ENCODE measurements around the gene MACF1. TPM values are rescaled to one million over a fixed set of nuclear protein-coding genes. Genes with fewer than 3 reads are reported as not detected.
A peak's percentile ranks its signal among the peaks of the same experiment; 100 is the strongest.

Gene MACF1
- total and polyA plus RNA-seq, 12 donors: 85.3 to 379 (median 305) TPM

GRCh38 chr1:39450956-39451606 is 246.6 kb downstream of the MACF1 start:
- intact Hi-C loops (cut with DNase I): no loop called here
- Histone ChIP-seq H3K9me3 (no peaks in the 10 kb centered on the region), H3K4me1 (peaks cover 0 to 17% (median 0%) of the 10 kb centered on the region in 9 donors), H3K4me3 (no peak overlapping the region), H3K27ac (peak overlapping the region in 4 of 10 donors; percentile 18 to 39 (median 28)), H3K36me3 (peaks cover 0 to 100% (median 87%) of the 10 kb centered on the region in 9 donors), H3K27me3 (no peaks in the 10 kb centered on the region)
- ATAC-seq: peak in 6 of 8 donors; percentile 19 to 58 (median 27)
- no peak for TF ChIP-seq CTCF (IDR thresholded peaks at IDR 0.05)
- DNase-seq: no peak
- WGBS, 2 donors: 59 to 65% methylated on average over 10 of the region's 10 CpGs

- no peak overlapping the region for H3K4me3 ChIP-seq
- intact Hi-C loops (cut with DNase I): no loop called here
- DNase-seq (no peak), ATAC-seq (no peak)
- no peak for TF ChIP-seq CTCF (IDR thresholded peaks at IDR 0.05)
- peaks cover 0 to 100% (median 86%) of the 10 kb centered on the region in 9 donors for H3K36me3 ChIP-seq
- WGBS, 2 donors: 88 to 92% methylated on average over 7 of the region's 7 CpGs
- peaks cover 0 to 17% (median 0%) of the 10 kb centered on the region in 9 donors for H3K4me1 ChIP-seq
- no peaks in the 10 kb centered on the region for H3K9me3 ChIP-seq
- H3K27me3 ChIP-seq: no peaks in the 10 kb centered on the region
- peak overlapping the region in 2 of 10 donors; percentile 18 to 36 for H3K27ac ChIP-seq
These were observed 247.6 kb downstream of the MACF1 start for GRCh38 chr1:39452081-39452480.

- TF ChIP-seq CTCF (IDR thresholded peaks at IDR 0.05): no peak
- H3K36me3 ChIP-seq: peaks cover 2 to 100% (median 86%) of the 10 kb centered on the region in 9 donors
- H3K4me3 ChIP-seq: no peak overlapping the region
- WGBS, 2 donors: 54 to 81% methylated on average over 5 of the region's 5 CpGs
- intact Hi-C loops (cut with DNase I): no loop called here
- ATAC-seq: peak in 5 of 8 donors; percentile 20 to 75 (median 67)
- H3K9me3 ChIP-seq: no peaks in the 10 kb centered on the region
- peak in 1 of 2 donors; percentile 12 for DNase-seq
- peak overlapping the region in 1 of 10 donors; percentile 36 for H3K27ac ChIP-seq
- H3K4me1 ChIP-seq: peaks cover 0 to 17% (median 0%) of the 10 kb centered on the region in 9 donors
- no peaks in the 10 kb centered on the region for H3K27me3 ChIP-seq
These were observed 248.0 kb downstream of the MACF1 start for GRCh38 chr1:39452540-39452939.

GRCh38 chr1:39453603-39454002 is 249.1 kb downstream of the MACF1 start:
- WGBS, 2 donors: 76 to 87% methylated on average over 8 of the region's 8 CpGs
- no peak for TF ChIP-seq CTCF (IDR thresholded peaks at IDR 0.05)
- peaks cover 4 to 100% (median 86%) of the 10 kb centered on the region in 9 donors for H3K36me3 ChIP-seq

More at GRCh38 chr1:39453603-39454002, 249.1 kb downstream of the MACF1 start:
- H3K27me3 ChIP-seq: no peaks in the 10 kb centered on the region
- peak in 1 of 2 donors; percentile 47 for DNase-seq
- intact Hi-C loops (cut with DNase I): no loop called here
- H3K27ac ChIP-seq: no peak overlapping the region
- H3K4me1 ChIP-seq: peaks cover 0 to 17% (median 0%) of the 10 kb centered on the region in 9 donors
- no peaks in the 10 kb centered on the region for H3K9me3 ChIP-seq
- H3K4me3 ChIP-seq: no peak overlapping the region
- ATAC-seq: peak in 1 of 8 donors; percentile 59

All from heart right ventricle (tissue), 16 donors.